Epidermal melanocyte (primary cell): ENCODE data around the gene SRSF9.

Source experiments
- DNase-seq: peaks from one replicate; pipeline ENCODE4 v3.0.0; 2011; ENCODE audit warnings: low spot score; ENCODE audit not compliant: insufficient read length

SRSF9 gene

DNA sequence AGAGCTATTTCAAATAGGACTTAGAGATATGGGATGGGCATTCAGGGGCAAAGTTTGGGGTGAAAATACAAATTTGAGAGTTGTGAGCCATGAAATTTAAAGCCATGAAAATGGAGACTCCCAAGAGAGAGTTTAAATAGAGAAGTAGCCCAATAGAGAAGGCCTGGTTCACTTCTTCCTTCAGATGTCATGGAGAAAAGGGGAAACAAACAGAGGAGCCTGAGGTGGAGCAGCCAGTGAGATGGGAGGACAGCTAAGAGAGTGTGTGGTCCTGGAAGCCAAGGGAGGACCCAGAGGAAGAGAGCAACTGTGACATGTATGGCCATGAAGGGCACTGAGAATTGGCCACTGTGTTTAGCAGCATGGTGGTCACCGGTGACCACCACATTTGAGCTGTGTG lies 14.1 kb upstream of the SRSF9 start:
- no peak for DNase-seq

GRCh38 chr12:120481022-120481767 lies 11.6 kb upstream of the SRSF9 start:
- DNase-seq = no peak

DNA sequence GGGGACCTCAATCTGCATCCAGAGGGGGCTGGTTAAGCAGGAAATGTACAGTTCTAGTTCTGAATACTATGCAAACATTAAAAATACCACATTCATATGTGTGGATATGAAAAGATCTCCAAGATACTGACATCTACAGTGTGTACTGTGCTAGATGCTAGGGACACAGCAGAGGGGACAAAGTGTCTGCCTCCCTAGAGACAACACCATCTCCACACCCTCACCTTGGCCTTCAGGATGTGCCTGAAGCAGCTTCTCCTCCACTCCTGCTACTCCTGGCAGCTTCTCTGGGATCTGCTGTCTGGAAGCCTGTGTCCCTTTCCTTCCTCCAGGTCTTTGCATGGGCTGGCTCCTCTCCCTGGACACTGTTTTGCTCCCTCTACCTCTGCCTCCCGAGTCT lies 10.7 kb upstream of the SRSF9 start:
- no peak for DNase-seq

- DNase-seq = no peak
Measured at GRCh38 chr12:120479458-120479857, 9.9 kb upstream of the SRSF9 start.

DNA sequence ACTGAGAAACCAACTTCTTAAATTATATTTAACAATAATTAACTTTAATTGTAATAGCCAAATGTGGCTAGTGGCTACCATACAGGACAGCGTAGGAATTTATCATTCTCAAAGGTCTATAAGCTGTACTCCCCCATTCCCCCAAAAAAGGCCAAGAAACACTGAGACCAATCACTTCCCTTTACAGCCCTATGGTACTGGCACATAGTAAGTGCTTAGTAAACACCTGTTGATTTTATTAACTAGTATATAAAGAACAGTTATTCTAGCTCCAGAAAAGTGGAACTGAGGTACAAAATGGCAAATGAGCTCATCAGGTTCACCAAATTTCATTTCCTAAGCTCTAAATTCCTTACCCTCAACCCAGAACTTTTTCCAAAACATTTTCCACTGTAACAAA lies 6.1 kb upstream of the SRSF9 start:
- DNase-seq = no peak

DNA sequence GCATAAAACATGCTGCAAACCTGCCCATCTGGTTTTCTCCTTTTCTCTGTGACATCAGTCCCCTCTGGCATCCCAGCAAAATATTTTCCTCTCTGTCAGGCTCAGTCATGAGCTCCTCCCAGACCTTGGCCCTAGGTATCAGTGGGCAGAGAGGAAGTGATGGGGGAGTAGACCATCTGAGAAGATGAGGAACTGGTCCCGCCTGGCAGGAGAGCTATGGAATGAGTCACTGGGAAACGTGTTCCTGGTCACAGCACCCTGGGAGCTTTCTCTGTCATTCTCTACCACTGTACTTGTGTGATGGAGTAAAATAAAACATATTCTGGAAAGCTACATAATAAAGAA lies 5.0 kb upstream of the SRSF9 start:
- no peak for DNase-seq

DNA sequence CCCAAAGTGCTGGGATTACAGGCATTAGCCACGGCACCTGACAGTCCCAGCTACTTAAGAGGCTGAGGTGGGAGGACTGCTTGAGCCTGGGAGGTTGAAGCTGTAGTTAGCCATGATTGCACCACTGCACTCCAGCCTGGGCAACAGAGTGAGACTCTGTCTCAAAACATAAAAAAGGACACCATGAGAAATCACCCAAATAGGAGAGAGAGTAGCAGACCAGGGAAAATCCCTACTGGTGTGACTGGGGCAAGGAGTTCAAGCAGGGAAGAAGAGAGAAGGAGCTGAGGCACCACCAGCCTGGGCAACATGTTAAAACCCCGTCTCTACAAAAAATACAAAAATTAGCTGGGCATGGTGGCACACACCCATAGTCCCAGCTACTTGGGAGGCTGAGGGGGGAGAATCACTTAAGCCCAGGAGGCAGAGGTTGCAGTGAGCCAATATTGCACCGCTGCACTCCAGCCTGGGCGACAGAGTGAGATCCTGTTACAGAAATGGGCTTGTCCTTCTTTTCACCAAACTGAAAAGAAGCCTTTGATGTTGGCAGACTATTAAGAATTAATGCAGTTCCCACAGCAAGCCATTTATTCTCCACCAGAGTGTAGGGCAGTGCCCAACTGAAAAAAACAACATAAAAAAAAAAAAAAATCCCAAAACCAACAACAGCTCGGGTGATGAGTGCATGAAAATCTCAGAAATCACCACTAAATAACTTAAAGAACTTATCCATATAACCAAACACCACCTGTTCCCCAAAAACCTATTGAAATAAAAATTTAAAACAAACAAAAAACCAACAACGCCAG lies 4.5 kb upstream of the SRSF9 start:
- DNase-seq = no peak

DNA sequence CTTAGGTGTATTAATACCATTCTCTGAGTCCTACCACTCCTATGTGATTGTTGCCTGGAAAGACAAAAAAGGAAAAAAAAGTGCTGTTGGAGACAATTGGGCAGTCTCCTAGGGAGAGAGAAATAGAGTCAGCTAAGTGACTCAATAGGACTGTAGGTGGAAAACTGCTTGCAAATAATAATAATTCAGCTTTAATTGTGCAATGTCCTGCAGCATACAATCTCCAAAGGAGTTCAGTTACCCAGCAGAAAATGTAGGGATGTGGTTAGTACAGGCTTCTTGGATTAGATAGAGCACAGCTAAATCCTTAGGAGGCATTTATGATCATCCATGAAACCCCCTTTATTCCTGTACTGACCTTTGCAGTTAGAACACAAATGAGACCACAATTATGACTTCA lies 3.0 kb upstream of the SRSF9 start:
- no peak for DNase-seq

DNA sequence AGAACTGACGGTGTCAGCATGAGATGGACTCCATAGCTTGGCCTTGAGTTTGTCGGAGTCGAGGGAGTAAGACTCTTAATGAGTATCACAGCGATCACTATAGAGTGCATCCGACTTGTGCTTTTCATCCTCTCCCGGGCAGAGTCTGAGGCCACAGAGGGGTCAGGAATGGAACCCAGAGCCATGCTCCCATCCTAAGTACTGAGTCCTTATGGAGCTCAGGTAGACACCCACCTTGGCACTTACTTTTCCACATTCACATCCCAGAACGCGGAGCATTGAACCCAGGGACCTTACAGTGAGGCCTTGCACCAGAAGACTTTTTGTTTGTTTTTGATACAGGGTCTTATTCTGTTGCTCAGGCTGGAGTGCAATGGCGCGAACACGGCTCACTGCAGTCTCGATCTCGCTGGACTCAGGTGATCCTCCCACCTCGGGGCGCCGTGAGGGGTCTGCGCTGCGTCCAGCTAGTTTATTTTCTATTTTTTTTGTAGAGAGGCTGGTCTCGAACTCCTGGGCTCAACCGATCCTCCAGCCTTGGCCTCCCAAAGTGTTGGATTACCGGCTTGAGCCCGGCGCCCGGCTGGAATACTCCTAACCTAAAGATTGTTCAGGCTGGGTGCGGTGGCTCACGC lies 719 bp upstream of the SRSF9 start:
- DNase-seq = no peak

GRCh38 chr12:120468821-120469449 lies 613 bp downstream of the SRSF9 start:
- DNase-seq = no peak

DNA sequence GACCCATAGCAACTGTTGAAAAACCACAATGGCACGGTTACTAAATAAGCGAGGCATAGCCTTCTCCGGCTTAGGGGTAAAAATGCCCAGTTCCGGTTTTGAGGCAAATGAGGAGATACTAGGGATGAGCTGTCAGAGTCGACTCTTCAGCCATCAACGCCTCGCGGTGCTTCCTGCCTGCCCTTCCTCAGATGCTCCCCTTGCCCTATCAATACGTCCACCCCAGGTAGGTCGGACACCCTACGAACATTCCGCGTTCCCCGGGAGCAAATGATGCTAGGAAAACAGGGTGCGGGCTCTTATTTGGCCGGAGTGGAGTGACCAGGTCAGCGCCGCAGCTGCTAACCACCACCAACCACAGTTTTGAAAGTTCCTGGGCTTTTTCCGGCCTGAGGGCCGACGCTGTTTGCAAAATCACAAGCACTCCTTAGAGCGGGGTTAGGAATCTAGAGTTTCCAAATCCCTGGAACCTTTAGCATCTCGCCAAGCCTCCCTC lies 1.2 kb downstream of the SRSF9 start:
- peak; percentile 38 for DNase-seq

- no peak for DNase-seq
Measured at GRCh38 chr12:120467439-120467838, 2.1 kb downstream of the SRSF9 start.

- DNase-seq = no peak
Measured at GRCh38 chr12:120466560-120467315, 2.8 kb downstream of the SRSF9 start.

DNA sequence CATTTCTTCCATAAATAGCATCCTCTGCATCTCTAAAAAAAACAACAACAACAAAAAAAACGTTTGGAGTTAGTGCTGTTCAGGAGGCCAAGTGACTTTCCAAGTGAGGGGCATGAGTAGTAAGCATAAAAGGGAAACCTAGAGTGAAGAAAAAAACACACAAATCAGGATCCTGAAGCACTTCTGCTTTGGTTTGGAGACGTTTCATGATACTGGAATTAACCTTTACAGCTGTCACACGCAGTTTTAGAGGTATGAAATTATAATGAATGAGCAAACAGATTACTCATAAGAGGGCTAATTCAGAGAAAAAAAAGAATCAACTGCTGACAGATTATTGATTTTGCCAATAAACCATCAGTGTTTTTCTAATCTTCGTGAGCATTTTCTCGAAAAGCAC lies 3.8 kb downstream of the SRSF9 start:
- DNase-seq = no peak

DNA sequence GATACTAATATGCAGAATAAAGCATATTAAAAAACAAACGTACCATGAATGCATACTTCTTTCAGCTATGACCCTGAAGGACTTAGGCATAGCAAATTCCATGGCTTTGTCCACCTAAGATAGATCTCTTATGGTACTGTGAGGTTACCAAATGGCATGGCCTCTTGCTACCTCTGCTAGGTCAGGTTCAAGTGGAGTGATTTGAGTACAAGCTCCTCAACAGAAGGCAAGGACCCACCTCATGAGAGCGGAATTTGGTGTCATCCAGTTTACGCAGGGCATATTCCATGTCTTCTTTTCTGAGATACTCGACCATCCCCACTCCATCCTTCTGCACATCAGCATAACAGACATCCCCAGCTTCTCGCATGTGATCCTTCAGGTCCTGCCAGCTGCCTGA lies 5.8 kb downstream of the SRSF9 start:
- no peak for DNase-seq

DNA sequence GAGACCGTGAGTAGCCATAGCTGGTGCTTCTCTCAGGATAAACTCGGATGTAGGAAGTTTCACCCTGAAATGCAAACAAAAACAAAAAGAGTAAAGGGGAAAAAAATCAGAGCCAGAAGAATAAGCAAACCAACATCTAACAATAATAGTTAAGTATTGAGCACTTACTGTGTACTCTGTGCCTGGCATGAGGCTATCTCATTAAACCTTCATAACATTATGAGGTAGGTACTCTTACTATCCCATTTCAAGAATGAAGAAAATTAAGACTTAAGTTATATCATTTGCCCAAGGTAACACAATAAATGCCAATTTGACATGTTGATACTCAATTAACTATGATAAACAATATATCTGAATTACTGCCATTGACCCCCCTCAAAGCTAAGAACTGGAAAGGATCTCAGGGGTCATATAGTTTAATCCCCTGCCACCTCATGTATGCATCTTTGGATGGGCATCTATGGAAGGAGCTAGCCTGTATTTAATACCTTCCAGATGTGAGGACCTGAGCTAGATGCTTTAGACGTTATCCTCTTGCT lies 7.4 kb downstream of the SRSF9 start:
- no peak for DNase-seq

DNA sequence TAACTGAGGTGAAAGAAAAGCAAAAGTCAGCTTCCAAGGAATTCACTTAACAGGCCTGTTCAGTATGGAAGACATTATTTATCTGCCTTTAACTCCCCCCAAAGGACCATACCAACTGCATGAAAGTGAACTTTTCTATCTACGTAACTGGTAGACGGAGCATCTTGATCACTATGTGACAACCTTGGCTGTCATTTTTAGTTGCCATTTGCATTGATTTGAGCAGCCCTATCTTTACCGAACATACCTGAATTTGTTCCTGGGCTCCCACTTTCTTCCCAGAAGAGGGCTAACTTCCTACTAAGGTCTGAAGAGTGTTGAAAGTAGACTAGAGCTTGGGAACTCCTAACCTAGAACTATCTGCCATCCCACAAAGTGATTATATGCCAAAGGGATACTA lies 9.4 kb downstream of the SRSF9 start:
- no peak for DNase-seq

- no peak for DNase-seq
Measured at GRCh38 chr12:120457133-120457532, 12.4 kb downstream of the SRSF9 start.

DNA sequence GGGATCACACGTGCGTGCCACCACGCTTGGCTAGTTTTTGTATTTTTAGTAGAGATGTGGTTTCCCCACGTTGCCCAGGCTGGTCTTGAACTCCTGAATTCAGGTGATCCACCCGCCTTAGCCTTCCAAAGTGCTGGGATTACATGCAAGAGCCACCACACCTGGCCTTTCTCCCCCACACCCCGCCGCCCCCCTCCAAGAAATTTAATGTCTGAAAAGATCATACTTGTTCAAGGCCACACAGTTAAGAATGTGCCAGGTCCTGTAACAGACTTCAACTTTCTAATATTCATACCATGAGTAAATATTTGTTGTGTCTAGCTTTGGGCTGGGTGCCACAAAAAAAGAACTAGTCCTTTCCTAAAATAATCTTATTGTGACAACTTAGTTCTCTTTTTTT lies 14.2 kb downstream of the SRSF9 start:
- DNase-seq = no peak

- DNase-seq = no peak
Measured at GRCh38 chr12:120453977-120454376, 15.6 kb downstream of the SRSF9 start.
